A549 treated with CpdA at 1 μM for 4 hours (cell line): ENCODE measurements around the gene PDE1C. TPM values are rescaled to one million over a fixed set of nuclear protein-coding genes. Genes with fewer than 3 reads are reported as not detected.

ENCODE experiments used
- total RNA-seq: library from RNA; stranded (reverse); fragments of 200-300 nt; extraction: Qiagen RNA extraction; gene quantifications from 5 replicates; pipeline ENCODE4 v1.2.3, GENCODE V29; 2022; ENCODE audit warnings: low read depth

Gene PDE1C
- 4.3 to 6.2 TPM (median 5.6 TPM) in 5 replicates for total RNA-seq

DNA sequence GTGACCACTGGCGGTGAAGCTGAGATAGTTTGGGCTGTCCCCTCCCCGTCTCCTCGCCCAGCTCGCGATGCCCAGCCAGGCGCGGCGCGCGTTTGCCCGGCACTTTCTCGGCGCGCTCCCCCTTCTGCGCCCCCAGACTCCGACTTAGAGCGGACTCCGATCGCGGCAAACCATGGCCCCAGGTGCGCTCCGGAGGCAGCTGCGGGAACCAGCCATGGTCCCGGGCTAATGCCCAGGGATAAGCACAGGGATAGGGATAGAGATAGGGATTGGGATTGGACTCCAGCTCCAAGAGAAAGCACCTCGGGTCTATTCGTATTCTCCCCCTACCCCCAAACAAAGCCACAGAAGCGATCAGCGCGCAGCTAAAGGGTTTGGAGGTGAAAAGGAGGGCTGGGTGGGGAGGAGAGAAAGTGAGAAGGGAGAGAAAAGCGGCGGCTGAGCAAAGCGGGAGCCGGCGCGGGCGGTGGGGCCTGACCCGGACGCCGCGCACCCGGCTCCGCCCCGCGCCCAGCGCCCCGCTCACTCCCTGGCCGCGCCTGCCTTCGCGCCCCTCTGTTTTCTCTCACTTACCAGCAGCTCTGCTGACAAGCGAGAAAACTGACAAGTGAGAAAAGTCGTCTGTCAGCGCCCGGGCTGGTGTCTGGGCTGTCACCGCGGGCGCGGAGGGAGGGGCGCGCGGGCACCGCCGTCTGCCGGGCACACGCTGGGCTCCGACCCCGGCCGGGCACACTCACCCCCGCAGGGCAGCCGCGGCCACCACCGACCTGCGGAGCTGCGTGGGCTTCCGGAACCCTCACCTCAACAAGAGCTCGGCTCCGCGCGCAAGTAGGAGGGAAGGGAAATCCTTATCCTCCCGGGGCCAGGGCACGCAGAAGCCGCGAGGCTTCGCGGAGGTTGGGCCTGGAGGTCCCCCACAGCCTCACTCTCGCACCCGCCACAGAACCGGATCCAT lies at the start of gene PDE1C:
PDE1C (minus strand) TSS at position 2 of the 955 bp plus-strand sequence.

